K562 (cell line): ENCODE data around the gene USP43. TPM values are rescaled to one million over a fixed set of nuclear protein-coding genes. Genes with fewer than 3 reads are reported as not detected.

Experiments used
- ATAC-seq: fragments of 200-7000 bp; cut with Tn5 transposase; 3 replicates; pipeline ENCODE4 v1.9.1; 2020; ENCODE audit warnings: moderate library complexity
- BruUV-seq: library from RNA; stranded (reverse); fragments of 400-500 nt; replicated peaks from 2 replicates; lab custom pipeline; 2021; lab: Mats Ljungman, UMichigan
- CTCF ChIA-PET: fragments of 300-600 bp; formaldehyde crosslinking; extraction: SDS; loops from one replicate; lab custom pipeline; 2021; ENCODE audit warnings: low intra/inter-chr PET ratio; lab: Yijun Ruan, JAX
- POLR2A ChIA-PET: fragments of 300-600, 350-650 bp; sonication (Branson Sonifier 250); formaldehyde crosslinking; extraction: SDS; loops from one replicate; lab custom pipeline; 2021; ENCODE audit warnings: antibody characterized with exemption, inconsistent platforms; lab: Yijun Ruan, JAX
- DNase-seq, 4 experiments: peaks; one replicate each; pipeline versions ENCODE4 v3.0.0 to v3.0.0-alpha.2; 2011 to 2018; ENCODE audit warnings: low spot score in 3 of 4, mixed read lengths in 3 of 4; ENCODE audit errors: extremely low read depth in 1 of 4
- FAIRE-seq: peaks from 2 replicates; lab custom pipeline; 2011; peaks lifted over from hg19 to GRCh38; lab: Jason Lieb, UNC
- H2AFZ ChIP-seq: 2 replicates; pipeline ENCODE4 v1.6.0; 2011; ENCODE audit warnings: low read depth, low read length, control low read depth, inconsistent platforms
- H3K27ac ChIP-seq: fragments of 200-600 bp; 3 replicates; pipeline ENCODE4 v1.8.0; 2011; ENCODE audit warnings: low read depth, mild to moderate bottlenecking, control low read depth, inconsistent platforms, low read length, moderate library complexity, mixed read lengths; ENCODE audit errors: extremely low read depth
- H3K27me3 ChIP-seq, 2 experiments: fragments of 300-600 bp in 1 of 2; 2 replicates in 1 of 2; 3 replicates in 1 of 2; pipeline versions ENCODE4 v1.6.0 to v1.8.0; 2011; ENCODE audit warnings: inconsistent platforms in 2 of 2, low read length in 2 of 2, mild to moderate bottlenecking in 1 of 2, mixed read lengths in 1 of 2, moderate library complexity in 1 of 2; ENCODE audit not compliant: control insufficient read depth in 2 of 2, insufficient read depth in 2 of 2
- H3K36me3 ChIP-seq: fragments of 300-600 bp; 3 replicates; pipeline ENCODE4 v1.8.0; 2011; ENCODE audit warnings: mild to moderate bottlenecking, low read length, inconsistent platforms; ENCODE audit not compliant: control insufficient read depth, insufficient read depth
- H3K4me1 ChIP-seq, 2 experiments: fragments of 200-600 bp in 1 of 2; replicated peaks in 1 of 2; 2 replicates in 1 of 2; 3 replicates in 1 of 2; pipeline versions ENCODE4 v1.5.1 to v1.8.0; 2011; ENCODE audit warnings: inconsistent platforms in 2 of 2, low read length in 2 of 2, mild to moderate bottlenecking in 1 of 2, mixed read lengths in 1 of 2, moderate library complexity in 1 of 2; ENCODE audit not compliant: control insufficient read depth in 2 of 2, insufficient read depth in 2 of 2
- H3K4me2 ChIP-seq: 2 replicates; pipeline ENCODE4 v1.6.1; 2011; ENCODE audit warnings: low read length, control low read depth, inconsistent platforms, mixed read lengths; ENCODE audit not compliant: insufficient read depth
- H3K4me3 ChIP-seq: fragments of 200-600 bp; sonication (generic), shearing (Covaris generic); 2 replicates; pipeline ENCODE4 v1.5.1; 2016; ENCODE audit warnings: control low read depth, inconsistent platforms
- H3K79me2 ChIP-seq: fragments of 200-600 bp; 3 replicates; pipeline ENCODE4 v1.8.0; 2011; ENCODE audit warnings: low read length, inconsistent platforms; ENCODE audit not compliant: control insufficient read depth, insufficient read depth
- H3K9ac ChIP-seq, 2 experiments: 2 replicates each; pipeline versions ENCODE4 v1.6.0 to v1.6.1; 2011; ENCODE audit warnings: low read depth in 2 of 2, low read length in 2 of 2, control low read depth in 1 of 2, inconsistent platforms in 1 of 2, mild to moderate bottlenecking in 1 of 2, mixed read lengths in 1 of 2; ENCODE audit not compliant: insufficient read depth in 1 of 2
- H3K9me1 ChIP-seq: one replicate; pipeline ENCODE4 v1.6.0; 2011; ENCODE audit warnings: inconsistent platforms, mild to moderate bottlenecking, low read length, moderate library complexity; ENCODE audit not compliant: control insufficient read depth, insufficient read depth
- H3K9me3 ChIP-seq: replicated peaks from 2 replicates; pipeline ENCODE4 v1.5.1; 2011; ENCODE audit warnings: low read depth, low read length, inconsistent platforms; ENCODE audit not compliant: control insufficient read depth, insufficient read depth
- H4K20me1 ChIP-seq: replicated peaks from 2 replicates; pipeline ENCODE4 v1.6.1; 2011; ENCODE audit warnings: low read length, inconsistent platforms, mixed read lengths; ENCODE audit not compliant: control insufficient read depth, insufficient read depth
- CHD1 ChIP-seq: fragments of 200-600 bp; sonication (generic); IDR thresholded peaks from one replicate; pipeline ENCODE4 v1.6.1; 2012; ENCODE audit warnings: mild to moderate bottlenecking, moderate library complexity, low read length, inconsistent platforms
- DIDO1 ChIP-seq: fragments of 450-650 bp; IDR thresholded peaks from 2 replicates; pipeline ENCODE4 v1.6.1; 2016; ENCODE audit warnings: low read depth, missing biosample characterization, missing genetic modification characterization
- ETV5 ChIP-seq: sonication (generic); formaldehyde crosslinking; IDR thresholded peaks from 2 replicates; pipeline ENCODE4 v1.4.0; 2020; ENCODE audit warnings: low read depth, mild to moderate bottlenecking, missing genetic modification reagents
- GTF2F1 ChIP-seq: IDR thresholded peaks from 2 replicates; pipeline ENCODE4 v1.6.1; 2011; ENCODE audit warnings: low read depth, low read length, improper control_type of control experiment
- HMGN3 ChIP-seq: IDR thresholded peaks from 2 replicates; pipeline ENCODE4 v1.6.1; 2011; ENCODE audit warnings: borderline replicate concordance, low read depth, mild to moderate bottlenecking, mixed read lengths, low read length; ENCODE audit not compliant: insufficient read length; ENCODE audit errors: extremely low read depth
- SMC3 ChIP-seq: conservative IDR thresholded peaks from 2 replicates; pipeline ENCODE4 v1.6.1; 2011; ENCODE audit warnings: low read depth, low read length, improper control_type of control experiment; ENCODE audit not compliant: insufficient read depth
- WGBS: fragments of 100-300 bp; shearing (Covaris generic); methylation state at CpG from one replicate; pipeline ENCODE4 v1.1.6; 2016; ENCODE audit warnings: low coverage, mixed read lengths; ENCODE audit not compliant: insufficient coverage; ENCODE audit errors: missing lambda C conversion rate; 5-methylcytosine and 5-hydroxymethylcytosine counted together
- in situ Hi-C: fragments of 300-500 bp; cut with MboI; formaldehyde crosslinking; loops from 4 replicates; pipeline ENCODE4 v1.15.0; 2018; ENCODE audit warnings: inconsistent platforms, mixed read lengths
- intact Hi-C: fragments of 100-400 bp; cut with micrococcal nuclease; formaldehyde crosslinking; loops from 2 replicates; pipeline ENCODE4 v1.14.2; 2022
- polyA plus RNA-seq, 8 experiments: library from polyadenylated mRNA; depleted of rRNA in 4 of 8; stranded (reverse) in 5 of 8; unstranded in 3 of 8; fragments of >200 nt; fragmentation: Nextera tagmentation in 2 of 8; fragmentation: Illumina TruSeq in 1 of 8; extraction: Ambion mirVana in 2 of 8; extraction: Trizol in 1 of 8; gene quantifications; 2 replicates each; pipeline versions ENCODE4 v1.2.1 to v1.2.3, GENCODE V29; 2011 to 2014; ENCODE audit warnings: inconsistent platforms in 1 of 8, missing spikeins in 1 of 8
- total RNA-seq, 7 experiments: library from RNA; depleted of rRNA in 6 of 7; stranded (reverse); fragments of >200 nt in 6 of 7; fragmentation: Illumina TruSeq in 2 of 7; extraction: Trizol in 2 of 7; gene quantifications; 2 replicates each; pipeline versions ENCODE4 v1.2.1 to v1.2.3, GENCODE V29; 2011 to 2021; ENCODE audit warnings: low replicate concordance in 1 of 7
- TF ChIP-seq, protein P1 (sequence below): sonication (generic); formaldehyde crosslinking; IDR thresholded peaks from 2 replicates; pipeline ENCODE4 v1.8.0; 2022; ENCODE audit warnings: missing genetic modification reagents, mild to moderate bottlenecking, borderline replicate concordance
- TF ChIP-seq, protein P2 (sequence below): sonication (generic); formaldehyde crosslinking; IDR thresholded peaks from 2 replicates; pipeline ENCODE4 v1.8.0; 2022; ENCODE audit warnings: mild to moderate bottlenecking, low read depth, missing genetic modification reagents
- TF ChIP-seq, protein P3 (sequence below), 2 experiments: fragments of 150-350 bp in 1 of 2; IDR thresholded peaks; 2 replicates each; pipeline ENCODE4 v1.6.1; 2012 to 2016; ENCODE audit warnings: low read depth in 2 of 2, low read length in 2 of 2, mild to moderate bottlenecking in 1 of 2, moderate library complexity in 1 of 2

USP43 gene
- total and polyA plus RNA-seq, 9 of the 15 experiments (the other 6 are each of a cell fraction or from before 2014, with no cell fraction given), result 0.01 to 0.18 (median 0.06) TPM; not detected in 1

GRCh38 chr17:9684955-9685621 is 39.8 kb downstream of the USP43 start:
- Histone ChIP-seq H3K9ac (no peak overlapping the region), H3K27me3 (no peaks in the 10 kb centered on the region), H3K36me3 (no peaks in the 10 kb centered on the region), H2AFZ (no peak overlapping the region), H3K27ac (no peak overlapping the region), H3K4me2 (no peak overlapping the region), H3K4me1 (no peaks in the 10 kb centered on the region), H3K79me2 (no peaks in the 10 kb centered on the region), H3K4me3 (no peak overlapping the region), H4K20me1 (no peaks in the 10 kb centered on the region), H3K9me1 (no peaks in the 10 kb centered on the region), H3K9me3 (no peaks in the 10 kb centered on the region)
- CTCF ChIA-PET, result no interaction called here
- FAIRE-seq, result no peak
- BruUV-seq, result no TSS peak
- in situ Hi-C loops (no loop called here), intact Hi-C loops (no loop called here)
- no peak for DNase-seq
- POLR2A ChIA-PET, result interaction anchor here (0.6 kb wide), 1 partner anchor 10 kb away, joined by 3 read pairs; no protein-coding TSS in a partner anchor
- 0% methylated on average over 9 of the region's 10 CpGs for WGBS
- ATAC-seq, result no peak
- TF ChIP-seq SMC3, result no peak
- TF ChIP-seq, protein P1, sequence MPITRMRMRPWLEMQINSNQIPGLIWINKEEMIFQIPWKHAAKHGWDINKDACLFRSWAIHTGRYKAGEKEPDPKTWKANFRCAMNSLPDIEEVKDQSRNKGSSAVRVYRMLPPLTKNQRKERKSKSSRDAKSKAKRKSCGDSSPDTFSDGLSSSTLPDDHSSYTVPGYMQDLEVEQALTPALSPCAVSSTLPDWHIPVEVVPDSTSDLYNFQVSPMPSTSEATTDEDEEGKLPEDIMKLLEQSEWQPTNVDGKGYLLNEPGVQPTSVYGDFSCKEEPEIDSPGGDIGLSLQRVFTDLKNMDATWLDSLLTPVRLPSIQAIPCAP (CRISPR knock-in tag), result no peak

- intact Hi-C loops, result no loop called here
- in situ Hi-C loops, result no loop called here
- ChIA-PET CTCF (no interaction called here), POLR2A (no interaction called here)
- BruUV-seq, result no TSS peak
- DNase-seq (no peak), FAIRE-seq (no peak), ATAC-seq (no peak)
- Histone ChIP-seq H2AFZ (no peak overlapping the region), H3K9me3 (no peaks in the 10 kb centered on the region), H3K4me2 (no peak overlapping the region), H3K36me3 (no peaks in the 10 kb centered on the region), H3K79me2 (no peaks in the 10 kb centered on the region), H3K9ac (no peak overlapping the region), H3K4me1 (no peaks in the 10 kb centered on the region), H4K20me1 (no peaks in the 10 kb centered on the region), H3K27ac (no peak overlapping the region), H3K4me3 (no peak overlapping the region), H3K9me1 (no peaks in the 10 kb centered on the region), H3K27me3 (no peaks in the 10 kb centered on the region)
- WGBS, result 0% methylated on average over 7 of the region's 7 CpGs
- TF ChIP-seq DIDO1 (tag) (no peak), ETV5 (CRISPR knock-in tag) (no peak), CHD1 (no peak), HMGN3 (no peak), GTF2F1 (no peak)
- TF ChIP-seq, protein P2, sequence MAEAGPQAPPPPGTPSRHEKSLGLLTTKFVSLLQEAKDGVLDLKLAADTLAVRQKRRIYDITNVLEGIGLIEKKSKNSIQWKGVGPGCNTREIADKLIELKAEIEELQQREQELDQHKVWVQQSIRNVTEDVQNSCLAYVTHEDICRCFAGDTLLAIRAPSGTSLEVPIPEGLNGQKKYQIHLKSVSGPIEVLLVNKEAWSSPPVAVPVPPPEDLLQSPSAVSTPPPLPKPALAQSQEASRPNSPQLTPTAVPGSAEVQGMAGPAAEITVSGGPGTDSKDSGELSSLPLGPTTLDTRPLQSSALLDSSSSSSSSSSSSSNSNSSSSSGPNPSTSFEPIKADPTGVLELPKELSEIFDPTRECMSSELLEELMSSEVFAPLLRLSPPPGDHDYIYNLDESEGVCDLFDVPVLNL, result no peak
- TF ChIP-seq, protein P3, sequence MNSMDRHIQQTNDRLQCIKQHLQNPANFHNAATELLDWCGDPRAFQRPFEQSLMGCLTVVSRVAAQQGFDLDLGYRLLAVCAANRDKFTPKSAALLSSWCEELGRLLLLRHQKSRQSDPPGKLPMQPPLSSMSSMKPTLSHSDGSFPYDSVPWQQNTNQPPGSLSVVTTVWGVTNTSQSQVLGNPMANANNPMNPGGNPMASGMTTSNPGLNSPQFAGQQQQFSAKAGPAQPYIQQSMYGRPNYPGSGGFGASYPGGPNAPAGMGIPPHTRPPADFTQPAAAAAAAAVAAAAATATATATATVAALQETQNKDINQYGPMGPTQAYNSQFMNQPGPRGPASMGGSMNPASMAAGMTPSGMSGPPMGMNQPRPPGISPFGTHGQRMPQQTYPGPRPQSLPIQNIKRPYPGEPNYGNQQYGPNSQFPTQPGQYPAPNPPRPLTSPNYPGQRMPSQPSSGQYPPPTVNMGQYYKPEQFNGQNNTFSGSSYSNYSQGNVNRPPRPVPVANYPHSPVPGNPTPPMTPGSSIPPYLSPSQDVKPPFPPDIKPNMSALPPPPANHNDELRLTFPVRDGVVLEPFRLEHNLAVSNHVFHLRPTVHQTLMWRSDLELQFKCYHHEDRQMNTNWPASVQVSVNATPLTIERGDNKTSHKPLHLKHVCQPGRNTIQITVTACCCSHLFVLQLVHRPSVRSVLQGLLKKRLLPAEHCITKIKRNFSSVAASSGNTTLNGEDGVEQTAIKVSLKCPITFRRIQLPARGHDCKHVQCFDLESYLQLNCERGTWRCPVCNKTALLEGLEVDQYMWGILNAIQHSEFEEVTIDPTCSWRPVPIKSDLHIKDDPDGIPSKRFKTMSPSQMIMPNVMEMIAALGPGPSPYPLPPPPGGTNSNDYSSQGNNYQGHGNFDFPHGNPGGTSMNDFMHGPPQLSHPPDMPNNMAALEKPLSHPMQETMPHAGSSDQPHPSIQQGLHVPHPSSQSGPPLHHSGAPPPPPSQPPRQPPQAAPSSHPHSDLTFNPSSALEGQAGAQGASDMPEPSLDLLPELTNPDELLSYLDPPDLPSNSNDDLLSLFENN (IDR thresholded peaks at IDR 0.05; ENCODE audit: low read depth in 2 of 2, low read length in 2 of 2), result no peak
These were observed 48.4 kb downstream of the USP43 start for GRCh38 chr17:9693755-9694154.
